Sigmoid colon (tissue), 7 donors: ENCODE results near the gene ZMIZ1. TPM values are rescaled to one million over a fixed set of nuclear protein-coding genes. Genes with fewer than 3 reads are reported as not detected.

Source experiments
- DNase-seq: peaks from one replicate; pipeline ENCODE4 v3.0.0-alpha.2; 2019
- H3K27ac ChIP-seq, 4 donors: fragments of 200-600 bp; sonication (generic); one replicate each; pipeline ENCODE4 v1.5.1; 2016 to 2019; ENCODE audit warnings: mild to moderate bottlenecking in 1 of 4
- H3K27me3 ChIP-seq, 3 donors: fragments of 200-600 bp; sonication (generic); one replicate each; pipeline ENCODE4 v1.5.1; 2019; ENCODE audit warnings: mild to moderate bottlenecking in 1 of 3
- H3K36me3 ChIP-seq, 4 donors: fragments of 200-600 bp; sonication (generic); one replicate each; pipeline ENCODE4 v1.5.1; 2016 to 2019
- H3K4me1 ChIP-seq, 4 donors: fragments of 200-600 bp; sonication (generic); one replicate each; pipeline ENCODE4 v1.5.1; 2017 to 2019
- H3K4me3 ChIP-seq, 4 donors: fragments of 200-600 bp; sonication (generic); one replicate each; pipeline ENCODE4 v1.5.1; 2017 to 2019; ENCODE audit warnings: mild to moderate bottlenecking in 2 of 4, moderate library complexity in 1 of 4
- H3K9me3 ChIP-seq, 4 donors: fragments of 200-600 bp in 3 of 4; sonication (generic) in 3 of 4; one replicate each; pipeline versions ENCODE4 v1.5.1 to v1.6.1; 2013 to 2019
- EP300 ChIP-seq, 4 donors: sonication (generic); formaldehyde crosslinking; IDR thresholded peaks; one replicate each; pipeline ENCODE4 v1.6.1; 2017; ENCODE audit warnings: antibody characterized with exemption in 4 of 4
- POLR2A ChIP-seq, 2 donors: fragments of 450-650 bp; IDR thresholded peaks; one replicate each; pipeline ENCODE4 v1.6.1; 2016; ENCODE audit warnings: antibody characterized with exemption in 2 of 2, mild to moderate bottlenecking in 2 of 2, moderate library complexity in 2 of 2
- POLR2AphosphoS5 ChIP-seq, 4 donors: sonication (generic); formaldehyde crosslinking; IDR thresholded peaks; one replicate each; pipeline ENCODE4 v1.6.1; 2017; ENCODE audit warnings: antibody characterized with exemption in 4 of 4
- WGBS, 2 donors: extraction: QIAGEN DNeasy Blood & Tissue Kit; methylation state at CpG; one replicate each; pipeline ENCODE4 v1.1.7; 2013; 5-methylcytosine and 5-hydroxymethylcytosine counted together
- intact Hi-C: fragments of 100-400 bp; cut with DNase I; formaldehyde crosslinking; loops from one replicate; pipeline ENCODE4 v1.15.1; 2023
- polyA plus RNA-seq, 3 donors: library from polyadenylated mRNA; stranded (reverse); fragments of 200-250 nt; gene quantifications; one replicate each; pipeline ENCODE4 v1.2.3, GENCODE V29; 2013
- total RNA-seq, 4 donors: library from RNA; depleted of rRNA; stranded (reverse); fragments of >200 nt; gene quantifications; one replicate each; pipeline ENCODE4 v1.1.0, GENCODE V29; 2016
- TF ChIP-seq, protein P1 (sequence below), 4 experiments: fragments of 450-650 bp in 3 of 4; fragments of 200-600 bp in 1 of 4; IDR thresholded peaks; one replicate each; pipeline ENCODE4 v1.5.1; 2016 to 2019; ENCODE audit warnings: antibody characterized with exemption in 4 of 4, mild to moderate bottlenecking in 3 of 4, moderate library complexity in 2 of 4
- donor health status: healthy with polysubstance abuse.
- donor health status: Bipolar disorder and iron deficiency.
- donor health status: healthy.

ZMIZ1 gene
- total and polyA plus RNA-seq, 7 donors: 17.4 to 49.3 (median 31.5) TPM

DNA sequence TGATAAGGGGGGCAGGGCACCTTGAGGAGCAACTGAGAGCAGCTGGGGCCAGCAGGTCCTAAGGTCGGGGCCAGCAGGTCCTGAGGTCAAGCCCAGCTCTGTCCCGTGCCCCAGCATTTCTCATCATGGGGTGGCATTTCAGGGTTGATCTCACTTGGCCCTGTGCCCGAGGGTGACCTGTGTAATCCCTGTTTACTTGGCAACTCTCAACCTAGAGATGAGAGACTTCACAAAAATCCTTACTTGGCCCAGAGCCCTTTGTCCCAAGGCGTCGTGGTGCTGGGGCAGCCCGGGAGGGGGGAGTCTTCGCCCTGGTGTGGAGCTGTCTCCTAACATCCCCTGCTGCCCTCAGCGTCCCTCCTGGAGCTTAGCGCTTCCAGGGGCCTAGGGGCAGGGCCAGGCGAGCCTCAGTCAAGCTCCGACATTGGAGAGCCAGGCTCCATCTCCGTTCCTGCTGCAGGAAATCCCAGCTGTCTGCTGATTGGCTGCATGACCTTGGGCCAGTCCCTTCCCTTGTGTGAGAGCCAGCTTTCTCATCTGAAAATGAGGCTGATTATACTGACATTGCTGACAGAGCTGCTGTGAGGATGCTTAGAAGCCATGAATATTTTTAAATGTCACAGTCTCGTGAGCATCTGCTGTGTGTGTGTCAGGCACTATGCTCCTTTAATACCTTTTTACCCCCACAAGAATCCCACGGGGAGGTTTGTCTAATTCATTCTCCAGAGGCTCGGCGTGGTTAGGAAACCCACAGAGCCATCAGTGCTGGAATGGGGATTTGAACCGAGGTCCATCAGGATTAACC is 94.3 kb downstream of the ZMIZ1 start:
- DNase-seq: no peak
- TF ChIP-seq EP300 (IDR thresholded peaks at IDR 0.05) (no peak), POLR2A (IDR thresholded peaks at IDR 0.05) (no peak), POLR2AphosphoS5 (IDR thresholded peaks at IDR 0.05) (peak in 2 of 4 donors; percentile 13 to 19)
- TF ChIP-seq, protein P1, sequence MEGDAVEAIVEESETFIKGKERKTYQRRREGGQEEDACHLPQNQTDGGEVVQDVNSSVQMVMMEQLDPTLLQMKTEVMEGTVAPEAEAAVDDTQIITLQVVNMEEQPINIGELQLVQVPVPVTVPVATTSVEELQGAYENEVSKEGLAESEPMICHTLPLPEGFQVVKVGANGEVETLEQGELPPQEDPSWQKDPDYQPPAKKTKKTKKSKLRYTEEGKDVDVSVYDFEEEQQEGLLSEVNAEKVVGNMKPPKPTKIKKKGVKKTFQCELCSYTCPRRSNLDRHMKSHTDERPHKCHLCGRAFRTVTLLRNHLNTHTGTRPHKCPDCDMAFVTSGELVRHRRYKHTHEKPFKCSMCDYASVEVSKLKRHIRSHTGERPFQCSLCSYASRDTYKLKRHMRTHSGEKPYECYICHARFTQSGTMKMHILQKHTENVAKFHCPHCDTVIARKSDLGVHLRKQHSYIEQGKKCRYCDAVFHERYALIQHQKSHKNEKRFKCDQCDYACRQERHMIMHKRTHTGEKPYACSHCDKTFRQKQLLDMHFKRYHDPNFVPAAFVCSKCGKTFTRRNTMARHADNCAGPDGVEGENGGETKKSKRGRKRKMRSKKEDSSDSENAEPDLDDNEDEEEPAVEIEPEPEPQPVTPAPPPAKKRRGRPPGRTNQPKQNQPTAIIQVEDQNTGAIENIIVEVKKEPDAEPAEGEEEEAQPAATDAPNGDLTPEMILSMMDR (IDR thresholded peaks at IDR 0.05): no peak
- Histone ChIP-seq H3K27me3 (no peaks in the 10 kb centered on the region), H3K4me1 (peaks cover 0 to 93% (median 85%) of the 10 kb centered on the region in 4 donors), H3K36me3 (peaks cover 0 to 20% (median 10%) of the 10 kb centered on the region in 4 donors), H3K9me3 (no peaks in the 10 kb centered on the region), H3K27ac (peak overlapping the region; percentile 85 to 92 (median 88)), H3K4me3 (no peak overlapping the region)
- 76 to 77% methylated on average over 17 of the region's 17 CpGs for WGBS, 2 donors
- intact Hi-C loops: no loop called here

DNA sequence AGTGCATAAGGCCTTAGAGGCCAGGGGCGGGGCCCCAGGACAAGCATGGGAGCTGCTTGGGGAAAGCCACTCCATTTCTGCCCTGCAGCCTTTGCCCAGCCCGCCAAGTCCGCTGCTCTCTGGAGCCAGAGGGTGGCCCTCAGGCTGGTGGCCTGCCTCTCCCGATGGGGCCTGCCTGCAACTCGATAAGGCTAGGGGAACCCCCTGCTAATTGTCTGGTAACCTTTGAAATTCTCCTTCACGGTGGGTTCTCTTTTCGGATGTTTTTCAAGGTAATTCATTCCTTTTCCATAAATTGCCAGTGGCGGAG is 94.9 kb downstream of the ZMIZ1 start:
- no peaks in the 10 kb centered on the region for H3K9me3 ChIP-seq
- peak overlapping the region; percentile 36 to 92 (median 88) for H3K27ac ChIP-seq
- TF ChIP-seq POLR2AphosphoS5 (IDR thresholded peaks at IDR 0.05): no peak
- TF ChIP-seq EP300 (IDR thresholded peaks at IDR 0.05): no peak
- TF ChIP-seq, protein P1 (IDR thresholded peaks at IDR 0.05): no peak
- TF ChIP-seq POLR2A (IDR thresholded peaks at IDR 0.05): no peak
- peaks cover 0 to 87% (median 80%) of the 10 kb centered on the region in 4 donors for H3K4me1 ChIP-seq
- H3K27me3 ChIP-seq: no peaks in the 10 kb centered on the region
- WGBS, 2 donors: 82 to 88% methylated on average over 8 of the region's 8 CpGs
- intact Hi-C loops: no loop called here
- no peak overlapping the region for H3K4me3 ChIP-seq
- DNase-seq: no peak
- H3K36me3 ChIP-seq: peaks cover 0 to 25% (median 10%) of the 10 kb centered on the region in 4 donors

DNA sequence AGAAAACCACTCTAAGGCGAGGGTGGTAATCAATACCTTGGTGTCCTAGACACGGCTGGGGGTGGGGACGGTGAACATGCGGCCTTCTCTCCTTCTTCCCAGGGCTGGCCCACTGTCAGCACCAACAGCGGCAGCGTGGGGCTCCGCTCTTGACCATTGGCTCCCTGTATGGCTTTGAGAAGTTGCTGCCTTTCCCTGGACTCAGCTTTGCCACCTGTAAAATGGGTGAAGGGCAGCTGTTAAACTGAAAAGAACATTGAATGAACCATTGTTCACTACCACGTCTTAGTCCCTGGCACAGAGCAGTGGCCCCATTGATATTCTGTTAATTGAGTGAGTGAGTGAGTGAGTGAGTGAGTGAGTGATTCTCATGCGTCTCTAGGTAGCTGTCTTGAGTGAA is 95.3 kb downstream of the ZMIZ1 start:
- Histone ChIP-seq H3K36me3 (peaks cover 0 to 29% (median 12%) of the 10 kb centered on the region in 4 donors), H3K4me3 (no peak overlapping the region), H3K27me3 (no peaks in the 10 kb centered on the region), H3K27ac (peak overlapping the region in 1 of 4 donors; percentile 88), H3K9me3 (no peaks in the 10 kb centered on the region), H3K4me1 (peaks cover 0 to 82% (median 75%) of the 10 kb centered on the region in 4 donors)
- TF ChIP-seq POLR2AphosphoS5 (IDR thresholded peaks at IDR 0.05): no peak
- TF ChIP-seq, protein P1 (IDR thresholded peaks at IDR 0.05): no peak
- TF ChIP-seq EP300 (IDR thresholded peaks at IDR 0.05): no peak
- TF ChIP-seq POLR2A (IDR thresholded peaks at IDR 0.05): no peak
- intact Hi-C loops: no loop called here
- 86 to 91% methylated on average over 9 of the region's 9 CpGs for WGBS, 2 donors
- DNase-seq: no peak

DNA sequence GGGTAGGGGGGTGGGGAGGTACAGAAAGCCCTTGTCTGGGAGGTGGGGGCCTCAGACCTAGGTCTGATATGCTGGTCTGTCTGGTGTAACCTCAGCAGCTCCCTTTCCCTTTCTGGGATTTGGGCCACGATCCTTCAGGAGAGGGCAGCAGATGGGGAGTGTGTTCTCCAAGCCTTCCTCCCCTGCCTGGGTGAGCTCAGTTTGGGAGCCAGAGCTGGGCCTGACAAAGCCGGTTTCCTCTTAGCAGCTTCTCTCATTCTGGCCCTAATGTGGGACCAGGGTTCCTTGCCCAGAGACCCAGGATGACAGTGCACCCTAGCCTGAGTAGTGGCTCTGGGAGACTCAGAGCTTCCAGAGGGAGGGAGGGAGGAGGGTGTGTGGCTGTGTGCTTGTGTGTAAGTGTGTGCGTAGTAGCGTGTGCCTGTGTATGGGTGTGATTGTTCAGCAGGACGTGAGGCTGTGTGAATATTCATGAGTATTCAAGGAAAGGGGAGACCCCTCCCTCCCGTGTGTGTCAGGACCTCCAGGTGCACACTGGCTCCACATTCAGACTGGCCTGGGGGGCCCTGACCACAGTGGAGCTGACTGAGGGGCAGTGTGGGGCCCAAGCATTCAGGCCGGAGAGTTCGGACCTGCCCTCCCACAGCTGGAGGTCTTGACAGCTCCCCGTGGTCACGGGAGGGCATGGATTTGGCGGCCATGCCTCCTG is 96.5 kb downstream of the ZMIZ1 start:
- H3K27me3 ChIP-seq: no peaks in the 10 kb centered on the region
- WGBS, 2 donors: 71 to 82% methylated on average over 11 of the region's 11 CpGs
- TF ChIP-seq POLR2AphosphoS5 (IDR thresholded peaks at IDR 0.05): no peak
- TF ChIP-seq EP300 (IDR thresholded peaks at IDR 0.05): no peak
- no peak for TF ChIP-seq POLR2A (IDR thresholded peaks at IDR 0.05)
- TF ChIP-seq, protein P1 (IDR thresholded peaks at IDR 0.05): no peak
- no peaks in the 10 kb centered on the region for H3K9me3 ChIP-seq
- peaks cover 0 to 71% (median 64%) of the 10 kb centered on the region in 4 donors for H3K4me1 ChIP-seq
- no peak for DNase-seq
- no peak overlapping the region for H3K4me3 ChIP-seq
- intact Hi-C loops: no loop called here
- peak overlapping the region; percentile 55 to 88 (median 58) for H3K27ac ChIP-seq
- peaks cover 0 to 36% (median 13%) of the 10 kb centered on the region in 4 donors for H3K36me3 ChIP-seq
